Measurements from ENCODE around the gene PSG7.
"Not testable (repeated sequence)": the region's sequence is repeated elsewhere in the genome, so short reads cannot be mapped to it uniquely, and the experiment has no call there.

Gene PSG7

GRCh38 chr19:42900561-42900960 lies 36.4 kb downstream of the PSG7 start:
- not testable (repeated sequence) for DNase-seq (ENCODE audit: extremely low read depth, low read depth)

DNA sequence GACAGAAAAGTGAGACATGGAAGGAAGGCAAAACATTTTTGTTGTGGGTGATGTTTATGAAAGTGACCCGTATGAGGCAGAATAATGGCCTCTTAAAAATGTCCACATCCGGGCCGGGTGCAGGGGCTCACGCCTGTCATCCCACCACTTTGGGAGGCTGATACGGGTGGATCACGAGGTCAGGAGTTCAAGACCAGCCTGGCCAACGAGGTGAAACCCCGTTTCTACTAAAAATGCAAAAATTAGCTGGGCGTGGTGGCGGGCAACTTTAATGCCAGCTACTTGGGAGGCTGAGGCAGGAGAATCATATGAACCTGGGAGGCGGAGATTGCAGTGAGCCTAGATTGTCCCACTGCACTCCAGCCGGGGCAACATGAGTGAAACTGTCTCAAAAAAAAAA lies 37.3 kb downstream of the PSG7 start:
- not testable (repeated sequence) for DNase-seq (ENCODE audit: extremely low read depth, low read depth)

DNA sequence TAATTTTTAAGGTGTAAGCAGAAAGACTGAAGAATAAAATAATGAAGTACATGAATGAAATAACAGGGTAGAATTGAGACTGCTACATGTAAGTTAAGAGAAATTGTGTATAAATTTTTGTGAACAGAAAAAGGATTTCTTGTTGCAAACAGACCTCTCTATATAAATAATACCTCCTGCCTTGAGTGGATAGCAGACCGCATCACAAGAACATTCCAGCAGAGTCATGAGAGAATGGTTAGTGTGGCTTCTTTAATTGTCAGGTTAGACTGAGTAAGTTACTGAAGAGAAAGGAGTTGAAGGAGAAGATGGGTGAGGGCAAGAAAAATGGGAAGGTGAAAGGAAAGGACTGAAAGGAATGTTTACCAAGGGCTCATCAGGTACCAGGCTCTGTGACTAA lies 37.9 kb downstream of the PSG7 start:
- DNase-seq (ENCODE audit: extremely low read depth, low read depth): not testable (repeated sequence)

DNA sequence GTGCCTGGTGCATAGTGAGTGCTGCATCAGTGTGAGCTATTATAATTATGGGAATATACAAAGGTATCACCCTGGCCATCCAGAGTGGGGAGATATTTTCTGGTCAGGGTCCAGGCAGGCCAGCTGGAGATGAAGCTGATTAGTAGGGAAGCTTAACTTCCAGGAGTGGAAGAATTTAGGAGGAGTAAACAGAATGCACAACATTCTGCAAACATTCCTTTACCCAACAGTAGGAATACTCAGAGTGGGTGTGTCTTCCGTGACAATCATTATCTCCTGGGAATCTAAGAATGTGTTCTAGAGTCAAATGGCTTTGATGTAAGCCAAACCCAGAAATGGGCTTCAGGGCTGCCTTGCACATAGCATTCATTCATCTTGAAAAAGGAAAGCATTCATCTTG lies 38.4 kb downstream of the PSG7 start:
- DNase-seq (ENCODE audit: extremely low read depth, low read depth): not testable (repeated sequence)

DNA sequence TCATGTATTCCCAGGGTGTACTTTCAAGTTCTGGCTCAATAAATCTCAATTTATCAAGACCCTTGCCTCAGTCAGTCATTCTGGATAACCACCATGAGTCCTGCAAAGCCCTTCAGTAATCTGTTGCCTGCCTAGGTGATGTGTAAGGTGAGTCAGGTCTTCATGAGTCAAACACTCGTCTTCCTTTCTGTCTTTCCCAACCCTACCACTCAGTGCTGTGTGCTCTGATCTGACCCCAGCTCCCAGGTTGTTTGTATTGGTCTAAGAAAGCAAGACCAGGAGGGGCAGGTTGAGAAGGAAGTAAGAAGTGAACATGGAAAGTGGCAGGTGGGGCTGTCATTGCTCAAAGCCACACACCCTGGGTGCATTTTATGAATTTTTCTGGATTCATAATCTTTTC lies 39.3 kb downstream of the PSG7 start:
- DNase-seq (ENCODE audit: extremely low read depth, low read depth): not testable (repeated sequence)

DNA sequence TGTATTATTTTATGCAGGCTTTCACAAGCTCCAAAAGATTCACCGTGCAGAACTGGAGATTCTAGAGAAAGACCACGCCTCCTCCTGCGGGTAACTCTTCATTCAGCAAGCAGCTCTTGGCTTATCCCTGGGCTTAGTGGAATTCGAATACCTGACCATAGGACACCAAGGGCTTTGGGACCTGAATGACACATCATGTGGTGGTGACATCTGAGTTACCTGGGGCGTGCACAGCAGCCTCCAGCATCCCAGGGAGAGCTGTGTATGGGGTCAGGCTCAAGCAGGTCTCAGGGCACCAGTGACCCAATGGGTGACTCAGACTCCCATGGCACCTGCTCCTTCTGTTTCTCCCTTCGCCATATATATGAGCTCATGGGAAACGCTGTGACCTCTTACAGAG lies 46.6 kb downstream of the PSG7 start:
- DNase-seq (ENCODE audit: extremely low read depth, low read depth): not testable (repeated sequence)

DNA sequence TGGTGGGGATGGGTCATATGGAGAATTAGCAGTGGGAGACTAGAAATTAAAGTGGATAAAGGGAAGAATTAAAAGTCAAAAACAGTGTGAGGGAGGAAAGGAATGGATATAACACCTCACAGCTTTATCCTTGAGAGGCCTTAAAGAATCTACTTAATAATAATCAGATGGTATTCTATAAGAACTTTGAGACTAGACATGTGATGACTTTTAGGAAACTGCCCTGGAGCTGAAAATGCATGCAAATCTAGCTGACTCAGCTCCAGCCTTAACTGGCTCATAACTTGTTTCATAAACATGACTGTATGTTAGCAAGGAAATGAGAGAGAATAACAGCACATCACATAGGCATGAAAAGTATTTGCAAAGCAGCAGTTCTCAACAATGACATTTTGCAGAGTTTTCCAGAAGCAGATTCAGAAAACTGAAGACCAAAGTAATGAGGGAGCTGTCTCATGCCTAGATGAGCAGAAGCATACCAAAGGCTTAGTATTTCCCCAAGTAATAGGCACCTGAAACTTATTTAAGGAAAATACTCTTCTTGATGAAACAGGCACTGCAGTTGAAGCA lies 49.0 kb downstream of the PSG7 start:
- DNase-seq (ENCODE audit: extremely low read depth, low read depth): not testable (repeated sequence)

GRCh38 chr19:42882730-42883129 lies 54.3 kb downstream of the PSG7 start:
- not testable (repeated sequence) for DNase-seq (ENCODE audit: extremely low read depth, low read depth)

GRCh38 chr19:42882010-42882409 lies 55.0 kb downstream of the PSG7 start:
- not testable (repeated sequence) for DNase-seq (ENCODE audit: extremely low read depth, low read depth)

- peak; percentile 33 for TF ChIP-seq CTCF (IDR thresholded peaks at IDR 0.05; ENCODE audit: low read depth, low read length)
- DNase-seq (ENCODE audit: extremely low read depth, low read depth): not testable (repeated sequence)
These were observed 55.7 kb downstream of the PSG7 start for GRCh38 chr19:42881279-42881678.

DNA sequence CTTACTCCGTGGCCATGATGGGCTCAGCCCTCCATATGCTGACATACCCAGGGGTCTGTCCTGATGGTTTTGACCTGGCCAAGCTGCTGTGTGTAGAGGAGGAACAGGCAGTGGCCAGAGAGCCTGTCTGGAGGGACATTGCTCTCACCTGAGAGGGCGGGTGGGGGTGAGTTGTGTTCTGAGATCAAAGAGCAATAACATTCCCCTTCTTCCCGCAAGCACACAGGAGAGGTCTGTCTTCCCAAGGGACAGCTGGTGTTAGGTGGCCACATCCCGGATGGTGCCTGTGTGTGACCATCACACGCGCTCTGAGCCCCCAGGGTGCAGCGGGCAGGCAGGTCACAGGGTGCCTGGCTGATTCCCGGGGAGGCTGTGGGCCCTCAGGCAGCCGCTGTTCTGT lies 56.4 kb downstream of the PSG7 start:
- DNase-seq (ENCODE audit: extremely low read depth, low read depth): not testable (repeated sequence)

GRCh38 chr19:42879613-42880012 lies 57.4 kb downstream of the PSG7 start, which contains the start of gene PSG1:
PSG1 (minus strand) TSS chr19:42879713; CDS start chr19:42879581, 132 bp downstream.
- DNase-seq (ENCODE audit: extremely low read depth, low read depth): no peak
- TF ChIP-seq CTCF (IDR thresholded peaks at IDR 0.05; ENCODE audit: low read depth, low read length): no peak

DNA sequence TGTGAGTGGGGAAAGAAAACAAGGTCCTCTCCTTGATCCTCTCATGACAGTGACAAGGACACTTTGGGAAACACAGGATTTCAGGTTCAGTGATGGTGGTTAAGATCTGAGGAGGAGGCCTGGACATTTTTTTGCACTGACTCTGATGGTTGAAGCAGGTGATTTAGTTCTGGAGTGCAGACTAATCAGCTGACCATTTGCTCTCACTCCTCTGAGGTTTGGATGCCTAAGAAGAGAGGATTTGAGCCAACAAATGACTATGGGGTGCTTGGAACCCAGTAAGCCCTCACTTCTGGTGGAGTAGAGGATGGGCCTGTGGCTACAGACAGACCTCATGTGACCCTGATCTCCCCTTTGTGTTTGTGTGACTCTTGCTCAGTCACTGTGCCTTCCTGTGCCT lies 60.4 kb downstream of the PSG7 start:
- DNase-seq (ENCODE audit: extremely low read depth, low read depth): not testable (repeated sequence)

GRCh38 chr19:42875881-42876280 lies 61.1 kb downstream of the PSG7 start:
- not testable (repeated sequence) for DNase-seq (ENCODE audit: extremely low read depth, low read depth)

GRCh38 chr19:42874901-42875813 lies 61.9 kb downstream of the PSG7 start:
- DNase-seq (ENCODE audit: extremely low read depth, low read depth): not testable (repeated sequence)

- DNase-seq (ENCODE audit: extremely low read depth, low read depth): not testable (repeated sequence)
These were observed 62.9 kb downstream of the PSG7 start for GRCh38 chr19:42874136-42874535.
